Measurements from ENCODE around the gene SLC25A23. TPM values are rescaled to one million over a fixed set of nuclear protein-coding genes. Genes with fewer than 3 reads are reported as not detected.

Gene SLC25A23
- total RNA-seq, 1 donor = 22.8 TPM

- peak overlapping the region; percentile 94 for H3K4me3 ChIP-seq (ENCODE audit: insufficient read depth, low read length)
- peaks cover 2% of the 10 kb centered on the region for H4K20me1 ChIP-seq (ENCODE audit: insufficient read depth, low read length)
- H3K27ac ChIP-seq (ENCODE audit: low read depth, low read length) = peak overlapping the region; percentile 98
- no peak for TF ChIP-seq CTCF (IDR thresholded peaks at IDR 0.05; ENCODE audit: extremely low read depth, low read depth, low read length)
- no peaks in the 10 kb centered on the region for H3K9me3 ChIP-seq (ENCODE audit: low read depth, low read length)
- peaks cover 10% of the 10 kb centered on the region for H3K4me1 ChIP-seq (ENCODE audit: insufficient read depth, low read length)
- peaks cover 23% of the 10 kb centered on the region for H3K79me2 ChIP-seq (ENCODE audit: insufficient read depth, low read length)
- H3K36me3 ChIP-seq (ENCODE audit: insufficient read depth, low read length) = peaks cover 34% of the 10 kb centered on the region
- peak overlapping the region; percentile 100 for H2AFZ ChIP-seq (ENCODE audit: low read length)
- H3K4me2 ChIP-seq (ENCODE audit: insufficient read depth, low read length) = peak overlapping the region; percentile 98
- H3K27me3 ChIP-seq (ENCODE audit: insufficient read depth, low read length) = no peaks in the 10 kb centered on the region
- peak; percentile 68 for DNase-seq (ENCODE audit: insufficient read length, low spot score, missing footprints)
Observed at GRCh38 chr19:6392221-6393073, 67.1 kb downstream of the SLC25A23 start.

Small RNAs within 50 kb of the gene (small RNA-seq; reads per million reads assigned to genes)
- not detected for gene AC010503.2
- gene MIR6790 = not detected

Other genes starting within 250 kb of the SLC25A23 start
- gene MLLT1, start 179.8 kb downstream of the SLC25A23 start, total RNA-seq = 14.7 and 15.9 TPM in 2 replicates
- gene ACER1, start 126.2 kb downstream of the SLC25A23 start, total RNA-seq = under 0.01 TPM in 1 of 2 replicates, not detected in the other
- 31.5 and 32.4 TPM in 2 replicates for gene CLPP, start 98.3 kb downstream of the SLC25A23 start, total RNA-seq
- gene ALKBH7, start 87.0 kb downstream of the SLC25A23 start, total RNA-seq = 48.9 and 52.1 TPM in 2 replicates
- gene PSPN, start 83.9 kb downstream of the SLC25A23 start, total RNA-seq = 1.1 and 1.2 TPM in 2 replicates
- gene GTF2F1, start 66.6 kb downstream of the SLC25A23 start, total RNA-seq = 47.1 and 48.1 TPM in 2 replicates
- 89.9 and 90.5 TPM in 2 replicates for gene KHSRP, start 35.0 kb downstream of the SLC25A23 start, total RNA-seq
- gene SLC25A41, start 26.0 kb downstream of the SLC25A23 start, total RNA-seq = not detected in 2 replicates
- not detected in 2 replicates for gene CRB3, start 4.5 kb upstream of the SLC25A23 start, total RNA-seq
- not detected in 2 replicates for gene DENND1C, start 22.0 kb upstream of the SLC25A23 start, total RNA-seq
- gene TUBB4A, start 42.5 kb upstream of the SLC25A23 start, total RNA-seq = not detected in 2 replicates
- gene TNFSF9, start 71.2 kb upstream of the SLC25A23 start, total RNA-seq = 12.7 and 16.6 TPM in 2 replicates
- gene CD70, start 131.4 kb upstream of the SLC25A23 start, total RNA-seq = 0.29 TPM in 1 of 2 replicates, not detected in the other
- not detected in 2 replicates for gene TNFSF14, start 210.4 kb upstream of the SLC25A23 start, total RNA-seq

All from osteoblast (primary cell).